ENCODE results near the gene C4orf50. TPM values are rescaled to one million over a fixed set of nuclear protein-coding genes. Genes with fewer than 3 reads are reported as not detected.
A peak's percentile ranks its signal among the peaks of the same experiment; 100 is the strongest.
"Not testable (repeated sequence)": the region's sequence is repeated elsewhere in the genome, so short reads cannot be mapped to it uniquely, and the experiment has no call there.

The C4orf50 gene
- total RNA-seq, 1 experiment from 2014 or later = 0.07 TPM

- DNase-seq (ENCODE audit: low read depth) = no peak
- in situ Hi-C loops (cut with HindIII; ENCODE audit: low pct_unique_long_range_greater_than_20kb, low sequenced_read_pairs) = no loop called here
Observed at GRCh38 chr4:6022607-6023288, 4.5 kb upstream of the C4orf50 start.

- DNase-seq (ENCODE audit: low read depth) = no peak
- in situ Hi-C loops (cut with HindIII; ENCODE audit: low pct_unique_long_range_greater_than_20kb, low sequenced_read_pairs) = no loop called here
Observed at GRCh38 chr4:6021831-6022606, 3.8 kb upstream of the C4orf50 start.

GRCh38 chr4:6020613-6021012 lies 2.4 kb upstream of the C4orf50 start:
- DNase-seq (ENCODE audit: low read depth) = no peak
- in situ Hi-C loops (cut with HindIII; ENCODE audit: low pct_unique_long_range_greater_than_20kb, low sequenced_read_pairs) = no loop called here

GRCh38 chr4:6019316-6020263 lies 1.4 kb upstream of the C4orf50 start:
- peak; percentile 41 for DNase-seq (ENCODE audit: low read depth)
- in situ Hi-C loops (cut with HindIII; ENCODE audit: low pct_unique_long_range_greater_than_20kb, low sequenced_read_pairs) = no loop called here

- no peak for DNase-seq (ENCODE audit: low read depth)
- in situ Hi-C loops (cut with HindIII; ENCODE audit: low pct_unique_long_range_greater_than_20kb, low sequenced_read_pairs) = no loop called here
Observed at GRCh38 chr4:6017800-6018199, 431 bp downstream of the C4orf50 start.

GRCh38 chr4:6017030-6017429 lies 1.2 kb downstream of the C4orf50 start:
- no peak for DNase-seq (ENCODE audit: low read depth)
- in situ Hi-C loops (cut with HindIII; ENCODE audit: low pct_unique_long_range_greater_than_20kb, low sequenced_read_pairs) = no loop called here

GRCh38 chr4:6013564-6013963 lies 4.7 kb downstream of the C4orf50 start:
- DNase-seq (ENCODE audit: low read depth) = no peak
- in situ Hi-C loops (cut with HindIII; ENCODE audit: low pct_unique_long_range_greater_than_20kb, low sequenced_read_pairs) = no loop called here

GRCh38 chr4:6012200-6012599 lies 6.0 kb downstream of the C4orf50 start:
- DNase-seq (ENCODE audit: low read depth) = no peak
- in situ Hi-C loops (cut with HindIII; ENCODE audit: low pct_unique_long_range_greater_than_20kb, low sequenced_read_pairs) = no loop called here

- in situ Hi-C loops (cut with HindIII; ENCODE audit: low pct_unique_long_range_greater_than_20kb, low sequenced_read_pairs) = no loop called here
- DNase-seq (ENCODE audit: low read depth) = no peak
Observed at GRCh38 chr4:6011686-6012085, 6.5 kb downstream of the C4orf50 start.

GRCh38 chr4:6011271-6011671 lies 7.0 kb downstream of the C4orf50 start:
- in situ Hi-C loops (cut with HindIII; ENCODE audit: low pct_unique_long_range_greater_than_20kb, low sequenced_read_pairs) = no loop called here
- DNase-seq (ENCODE audit: low read depth) = no peak

GRCh38 chr4:6010789-6011188 lies 7.4 kb downstream of the C4orf50 start:
- in situ Hi-C loops (cut with HindIII; ENCODE audit: low pct_unique_long_range_greater_than_20kb, low sequenced_read_pairs) = no loop called here
- no peak for DNase-seq (ENCODE audit: low read depth)

- no peak for DNase-seq (ENCODE audit: low read depth)
- in situ Hi-C loops (cut with HindIII; ENCODE audit: low pct_unique_long_range_greater_than_20kb, low sequenced_read_pairs) = no loop called here
Observed at GRCh38 chr4:6009452-6009851, 8.8 kb downstream of the C4orf50 start.

GRCh38 chr4:6008766-6009385 lies 9.4 kb downstream of the C4orf50 start:
- DNase-seq (ENCODE audit: low read depth) = no peak
- in situ Hi-C loops (cut with HindIII; ENCODE audit: low pct_unique_long_range_greater_than_20kb, low sequenced_read_pairs) = no loop called here

GRCh38 chr4:6008092-6008551 lies 10.1 kb downstream of the C4orf50 start:
- DNase-seq (ENCODE audit: low read depth) = no peak
- in situ Hi-C loops (cut with HindIII; ENCODE audit: low pct_unique_long_range_greater_than_20kb, low sequenced_read_pairs) = no loop called here

- in situ Hi-C loops (cut with HindIII; ENCODE audit: low pct_unique_long_range_greater_than_20kb, low sequenced_read_pairs) = no loop called here
- no peak for DNase-seq (ENCODE audit: low read depth)
Observed at GRCh38 chr4:6005175-6005574, 13.1 kb downstream of the C4orf50 start.

- DNase-seq (ENCODE audit: low read depth); in situ Hi-C loops (cut with HindIII; ENCODE audit: low pct_unique_long_range_greater_than_20kb, low sequenced_read_pairs): not testable (repeated sequence)
Observed at GRCh38 chr4:6003485-6003884, 14.7 kb downstream of the C4orf50 start.

GRCh38 chr4:6002926-6003325 lies 15.3 kb downstream of the C4orf50 start:
- DNase-seq (ENCODE audit: low read depth) = no peak
- in situ Hi-C loops (cut with HindIII; ENCODE audit: low pct_unique_long_range_greater_than_20kb, low sequenced_read_pairs) = no loop called here

- in situ Hi-C loops (cut with HindIII; ENCODE audit: low pct_unique_long_range_greater_than_20kb, low sequenced_read_pairs) = no loop called here
Observed at GRCh38 chr4:6002492-6002833, 15.8 kb downstream of the C4orf50 start.

More at GRCh38 chr4:6002492-6002833, 15.8 kb downstream of the C4orf50 start:
- no peak for DNase-seq (ENCODE audit: low read depth)

All from Caki2 (cell line).